K562 (cell line): ENCODE measurements around the gene CRYBB1. TPM values are rescaled to one million over a fixed set of nuclear protein-coding genes. Genes with fewer than 3 reads are reported as not detected.

ENCODE experiments used
- ATAC-seq: fragments of 200-7000 bp; cut with Tn5 transposase; 3 replicates; pipeline ENCODE4 v1.9.1; 2020; ENCODE audit warnings: moderate library complexity
- BruUV-seq: library from RNA; stranded (reverse); fragments of 400-500 nt; replicated peaks from 2 replicates; lab custom pipeline; 2021; lab: Mats Ljungman, UMichigan
- CTCF ChIA-PET: fragments of 300-600 bp; formaldehyde crosslinking; extraction: SDS; loops from one replicate; lab custom pipeline; 2021; ENCODE audit warnings: low intra/inter-chr PET ratio; lab: Yijun Ruan, JAX
- POLR2A ChIA-PET: fragments of 300-600, 350-650 bp; sonication (Branson Sonifier 250); formaldehyde crosslinking; extraction: SDS; loops from one replicate; lab custom pipeline; 2021; ENCODE audit warnings: antibody characterized with exemption, inconsistent platforms; lab: Yijun Ruan, JAX
- DNase-seq, 4 experiments: peaks; one replicate each; pipeline versions ENCODE4 v3.0.0 to v3.0.0-alpha.2; 2011 to 2018; ENCODE audit warnings: low spot score in 3 of 4, mixed read lengths in 3 of 4; ENCODE audit errors: extremely low read depth in 1 of 4
- FAIRE-seq: peaks from 2 replicates; lab custom pipeline; 2011; peaks lifted over from hg19 to GRCh38; lab: Jason Lieb, UNC
- H2AFZ ChIP-seq: 2 replicates; pipeline ENCODE4 v1.6.0; 2011; ENCODE audit warnings: low read depth, low read length, control low read depth, inconsistent platforms
- H3K27ac ChIP-seq: fragments of 200-600 bp; 3 replicates; pipeline ENCODE4 v1.8.0; 2011; ENCODE audit warnings: low read depth, mild to moderate bottlenecking, control low read depth, inconsistent platforms, low read length, moderate library complexity, mixed read lengths; ENCODE audit errors: extremely low read depth
- H3K27me3 ChIP-seq, 2 experiments: fragments of 300-600 bp in 1 of 2; 2 replicates in 1 of 2; 3 replicates in 1 of 2; pipeline versions ENCODE4 v1.6.0 to v1.8.0; 2011; ENCODE audit warnings: inconsistent platforms in 2 of 2, low read length in 2 of 2, mild to moderate bottlenecking in 1 of 2, mixed read lengths in 1 of 2, moderate library complexity in 1 of 2; ENCODE audit not compliant: control insufficient read depth in 2 of 2, insufficient read depth in 2 of 2
- H3K36me3 ChIP-seq: fragments of 300-600 bp; 3 replicates; pipeline ENCODE4 v1.8.0; 2011; ENCODE audit warnings: mild to moderate bottlenecking, low read length, inconsistent platforms; ENCODE audit not compliant: control insufficient read depth, insufficient read depth
- H3K4me1 ChIP-seq, 2 experiments: fragments of 200-600 bp in 1 of 2; replicated peaks in 1 of 2; 2 replicates in 1 of 2; 3 replicates in 1 of 2; pipeline versions ENCODE4 v1.5.1 to v1.8.0; 2011; ENCODE audit warnings: inconsistent platforms in 2 of 2, low read length in 2 of 2, mild to moderate bottlenecking in 1 of 2, mixed read lengths in 1 of 2, moderate library complexity in 1 of 2; ENCODE audit not compliant: control insufficient read depth in 2 of 2, insufficient read depth in 2 of 2
- H3K4me2 ChIP-seq: 2 replicates; pipeline ENCODE4 v1.6.1; 2011; ENCODE audit warnings: low read length, control low read depth, inconsistent platforms, mixed read lengths; ENCODE audit not compliant: insufficient read depth
- H3K4me3 ChIP-seq: fragments of 200-600 bp; sonication (generic), shearing (Covaris generic); 2 replicates; pipeline ENCODE4 v1.5.1; 2016; ENCODE audit warnings: control low read depth, inconsistent platforms
- H3K79me2 ChIP-seq: fragments of 200-600 bp; 3 replicates; pipeline ENCODE4 v1.8.0; 2011; ENCODE audit warnings: low read length, inconsistent platforms; ENCODE audit not compliant: control insufficient read depth, insufficient read depth
- H3K9ac ChIP-seq, 2 experiments: 2 replicates each; pipeline versions ENCODE4 v1.6.0 to v1.6.1; 2011; ENCODE audit warnings: low read depth in 2 of 2, low read length in 2 of 2, control low read depth in 1 of 2, inconsistent platforms in 1 of 2, mild to moderate bottlenecking in 1 of 2, mixed read lengths in 1 of 2; ENCODE audit not compliant: insufficient read depth in 1 of 2
- H3K9me1 ChIP-seq: one replicate; pipeline ENCODE4 v1.6.0; 2011; ENCODE audit warnings: inconsistent platforms, mild to moderate bottlenecking, low read length, moderate library complexity; ENCODE audit not compliant: control insufficient read depth, insufficient read depth
- H3K9me3 ChIP-seq: replicated peaks from 2 replicates; pipeline ENCODE4 v1.5.1; 2011; ENCODE audit warnings: low read depth, low read length, inconsistent platforms; ENCODE audit not compliant: control insufficient read depth, insufficient read depth
- H4K20me1 ChIP-seq: replicated peaks from 2 replicates; pipeline ENCODE4 v1.6.1; 2011; ENCODE audit warnings: low read length, inconsistent platforms, mixed read lengths; ENCODE audit not compliant: control insufficient read depth, insufficient read depth
- HNRNPUL1 ChIP-seq: fragments of 200-400 bp; formaldehyde crosslinking; IDR thresholded peaks from 2 replicates; pipeline ENCODE4 v1.6.1; 2017; ENCODE audit warnings: low read length
- JUNB ChIP-seq: fragments of 450-650 bp; formaldehyde crosslinking; conservative IDR thresholded peaks from 2 replicates; pipeline ENCODE4 v1.4.0; 2020; ENCODE audit warnings: mild to moderate bottlenecking
- POLR2AphosphoS5 ChIP-seq: IDR thresholded peaks from 2 replicates; pipeline ENCODE4 v1.6.1; 2011; ENCODE audit warnings: mild to moderate bottlenecking, low read depth, low read length, moderate library complexity; ENCODE audit not compliant: control insufficient read depth, insufficient read depth
- SMAD4 ChIP-seq: fragments of 250-450 bp; sonication (Bioruptor Pico); conservative IDR thresholded peaks from 2 replicates; pipeline ENCODE4 v1.8.0; 2021; ENCODE audit warnings: inconsistent platforms, mild to moderate bottlenecking, moderate library complexity
- TEAD4 ChIP-seq, 2 experiments: sonication (generic) in 1 of 2; formaldehyde crosslinking in 1 of 2; IDR thresholded peaks; 2 replicates each; pipeline versions ENCODE4 v1.6.1 to v1.8.0; 2012 to 2022; ENCODE audit warnings: borderline replicate concordance in 1 of 2, inconsistent platforms in 1 of 2, low read length in 1 of 2, mild to moderate bottlenecking in 1 of 2, missing genetic modification reagents in 1 of 2
- ZNF551 ChIP-seq: fragments of 250-450 bp; sonication (Bioruptor Pico); IDR thresholded peaks from 2 replicates; pipeline ENCODE4 v1.5.0; 2021; ENCODE audit warnings: mild to moderate bottlenecking, moderate library complexity
- WGBS: fragments of 100-300 bp; shearing (Covaris generic); methylation state at CpG from one replicate; pipeline ENCODE4 v1.1.6; 2016; ENCODE audit warnings: low coverage, mixed read lengths; ENCODE audit not compliant: insufficient coverage; ENCODE audit errors: missing lambda C conversion rate; 5-methylcytosine and 5-hydroxymethylcytosine counted together
- in situ Hi-C: fragments of 300-500 bp; cut with MboI; formaldehyde crosslinking; loops from 4 replicates; pipeline ENCODE4 v1.15.0; 2018; ENCODE audit warnings: inconsistent platforms, mixed read lengths
- intact Hi-C: fragments of 100-400 bp; cut with micrococcal nuclease; formaldehyde crosslinking; loops from 2 replicates; pipeline ENCODE4 v1.14.2; 2022
- polyA plus RNA-seq, 8 experiments: library from polyadenylated mRNA; depleted of rRNA in 4 of 8; stranded (reverse) in 5 of 8; unstranded in 3 of 8; fragments of >200 nt; fragmentation: Nextera tagmentation in 2 of 8; fragmentation: Illumina TruSeq in 1 of 8; extraction: Ambion mirVana in 2 of 8; extraction: Trizol in 1 of 8; gene quantifications; 2 replicates each; pipeline versions ENCODE4 v1.2.1 to v1.2.3, GENCODE V29; 2011 to 2014; ENCODE audit warnings: inconsistent platforms in 1 of 8, missing spikeins in 1 of 8
- total RNA-seq, 7 experiments: library from RNA; depleted of rRNA in 6 of 7; stranded (reverse); fragments of >200 nt in 6 of 7; fragmentation: Illumina TruSeq in 2 of 7; extraction: Trizol in 2 of 7; gene quantifications; 2 replicates each; pipeline versions ENCODE4 v1.2.1 to v1.2.3, GENCODE V29; 2011 to 2021; ENCODE audit warnings: low replicate concordance in 1 of 7
- TF ChIP-seq, protein P1 (sequence below): fragments of 250-450 bp; sonication (Bioruptor Pico); IDR thresholded peaks from 2 replicates; pipeline ENCODE4 v1.8.0; 2021; ENCODE audit warnings: moderate library complexity, mild to moderate bottlenecking, inconsistent platforms
- TF ChIP-seq, protein P2 (sequence below): fragments of 250-450 bp; sonication (Bioruptor Pico); IDR thresholded peaks from 2 replicates; pipeline ENCODE4 v1.5.0; 2021
- TF ChIP-seq, protein P3 (sequence below): fragments of 250-450 bp; sonication (Bioruptor Pico); IDR thresholded peaks from 2 replicates; pipeline ENCODE4 v1.5.0; 2021; ENCODE audit warnings: mild to moderate bottlenecking, borderline replicate concordance
- TF ChIP-seq, protein P4 (sequence below), 2 experiments: fragments of 450-650 bp in 1 of 2; IDR thresholded peaks; 2 replicates each; pipeline ENCODE4 v1.6.1; 2011 to 2017; ENCODE audit warnings: low read depth in 2 of 2, antibody characterized with exemption in 1 of 2, borderline replicate concordance in 1 of 2, low read length in 1 of 2, mild to moderate bottlenecking in 1 of 2, mixed read lengths in 1 of 2; ENCODE audit not compliant: control insufficient read depth in 1 of 2

The CRYBB1 gene
- total and polyA plus RNA-seq, 9 of the 15 experiments (the other 6 are each of a cell fraction or from before 2014, with no cell fraction given), result 0.16 to 0.45 (median 0.33) TPM; not detected in 2

DNA sequence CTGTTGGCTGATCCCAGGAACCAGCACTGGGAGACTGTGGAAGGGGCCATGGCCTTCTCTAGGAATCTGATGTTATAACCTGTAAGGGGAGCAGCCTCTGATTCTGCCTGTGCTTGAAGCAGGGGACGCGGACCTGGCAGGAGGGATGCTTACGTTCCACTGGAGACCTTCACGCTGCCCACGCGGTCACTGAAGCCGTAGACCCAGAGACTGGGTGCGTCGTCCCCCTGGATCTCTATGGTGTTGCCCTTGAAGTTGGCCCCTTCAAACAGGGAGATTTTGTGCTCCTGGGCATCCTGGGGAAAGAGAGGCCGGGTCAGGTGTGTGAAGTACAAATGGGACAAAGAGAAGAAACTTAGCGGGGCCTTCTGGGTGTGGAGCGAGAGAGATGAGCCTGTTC is 16.1 kb downstream of the CRYBB1 start:
- Histone ChIP-seq H4K20me1 (no peaks in the 10 kb centered on the region), H3K9ac (no peak overlapping the region), H3K4me3 (no peak overlapping the region), H3K36me3 (no peaks in the 10 kb centered on the region), H3K27ac (no peak overlapping the region), H3K9me3 (no peaks in the 10 kb centered on the region), H3K9me1 (no peaks in the 10 kb centered on the region), H3K27me3 (no peaks in the 10 kb centered on the region), H3K4me2 (no peak overlapping the region), H3K4me1 (peaks cover 4 to 11% of the 10 kb centered on the region in 2 experiments; a peak in 3 of 5 replicates), H2AFZ (no peak overlapping the region), H3K79me2 (no peaks in the 10 kb centered on the region)
- FAIRE-seq (no peak), DNase-seq (no peak), ATAC-seq (no peak)
- in situ Hi-C loops, result no loop called here
- ChIA-PET CTCF (no interaction called here), POLR2A (no interaction called here)
- TF ChIP-seq, protein P1, sequence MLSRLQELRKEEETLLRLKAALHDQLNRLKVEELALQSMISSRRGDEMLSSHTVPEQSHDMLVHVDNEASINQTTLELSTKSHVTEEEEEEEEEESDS, result no peak
- TF ChIP-seq JUNB (CRISPR knock-in tag), result no peak
- TF ChIP-seq TEAD4 (IDR thresholded peaks at IDR 0.05; ENCODE audit: low read length), result no peak
- no peak for TF ChIP-seq TEAD4 (CRISPR knock-in tag; IDR thresholded peaks at IDR 0.05; ENCODE audit: borderline replicate concordance)
- no peak for TF ChIP-seq POLR2AphosphoS5
- TF ChIP-seq, protein P2, sequence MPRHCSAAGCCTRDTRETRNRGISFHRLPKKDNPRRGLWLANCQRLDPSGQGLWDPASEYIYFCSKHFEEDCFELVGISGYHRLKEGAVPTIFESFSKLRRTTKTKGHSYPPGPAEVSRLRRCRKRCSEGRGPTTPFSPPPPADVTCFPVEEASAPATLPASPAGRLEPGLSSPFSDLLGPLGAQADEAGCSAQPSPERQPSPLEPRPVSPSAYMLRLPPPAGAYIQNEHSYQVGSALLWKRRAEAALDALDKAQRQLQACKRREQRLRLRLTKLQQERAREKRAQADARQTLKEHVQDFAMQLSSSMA, result no peak
- TF ChIP-seq, protein P3, sequence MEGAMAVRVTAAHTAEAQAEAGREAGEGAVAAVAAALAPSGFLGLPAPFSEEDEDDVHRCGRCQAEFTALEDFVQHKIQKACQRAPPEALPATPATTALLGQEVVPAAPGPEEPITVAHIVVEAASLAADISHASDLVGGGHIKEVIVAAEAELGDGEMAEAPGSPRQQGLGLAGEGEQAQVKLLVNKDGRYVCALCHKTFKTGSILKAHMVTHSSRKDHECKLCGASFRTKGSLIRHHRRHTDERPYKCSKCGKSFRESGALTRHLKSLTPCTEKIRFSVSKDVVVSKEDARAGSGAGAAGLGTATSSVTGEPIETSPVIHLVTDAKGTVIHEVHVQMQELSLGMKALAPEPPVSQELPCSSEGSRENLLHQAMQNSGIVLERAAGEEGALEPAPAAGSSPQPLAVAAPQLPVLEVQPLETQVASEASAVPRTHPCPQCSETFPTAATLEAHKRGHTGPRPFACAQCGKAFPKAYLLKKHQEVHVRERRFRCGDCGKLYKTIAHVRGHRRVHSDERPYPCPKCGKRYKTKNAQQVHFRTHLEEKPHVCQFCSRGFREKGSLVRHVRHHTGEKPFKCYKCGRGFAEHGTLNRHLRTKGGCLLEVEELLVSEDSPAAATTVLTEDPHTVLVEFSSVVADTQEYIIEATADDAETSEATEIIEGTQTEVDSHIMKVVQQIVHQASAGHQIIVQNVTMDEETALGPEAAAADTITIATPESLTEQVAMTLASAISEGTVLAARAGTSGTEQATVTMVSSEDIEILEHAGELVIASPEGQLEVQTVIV, result no peak
- no peak for TF ChIP-seq HNRNPUL1
- no peak for TF ChIP-seq SMAD4 (CRISPR knock-in tag)
- TF ChIP-seq, protein P4, sequence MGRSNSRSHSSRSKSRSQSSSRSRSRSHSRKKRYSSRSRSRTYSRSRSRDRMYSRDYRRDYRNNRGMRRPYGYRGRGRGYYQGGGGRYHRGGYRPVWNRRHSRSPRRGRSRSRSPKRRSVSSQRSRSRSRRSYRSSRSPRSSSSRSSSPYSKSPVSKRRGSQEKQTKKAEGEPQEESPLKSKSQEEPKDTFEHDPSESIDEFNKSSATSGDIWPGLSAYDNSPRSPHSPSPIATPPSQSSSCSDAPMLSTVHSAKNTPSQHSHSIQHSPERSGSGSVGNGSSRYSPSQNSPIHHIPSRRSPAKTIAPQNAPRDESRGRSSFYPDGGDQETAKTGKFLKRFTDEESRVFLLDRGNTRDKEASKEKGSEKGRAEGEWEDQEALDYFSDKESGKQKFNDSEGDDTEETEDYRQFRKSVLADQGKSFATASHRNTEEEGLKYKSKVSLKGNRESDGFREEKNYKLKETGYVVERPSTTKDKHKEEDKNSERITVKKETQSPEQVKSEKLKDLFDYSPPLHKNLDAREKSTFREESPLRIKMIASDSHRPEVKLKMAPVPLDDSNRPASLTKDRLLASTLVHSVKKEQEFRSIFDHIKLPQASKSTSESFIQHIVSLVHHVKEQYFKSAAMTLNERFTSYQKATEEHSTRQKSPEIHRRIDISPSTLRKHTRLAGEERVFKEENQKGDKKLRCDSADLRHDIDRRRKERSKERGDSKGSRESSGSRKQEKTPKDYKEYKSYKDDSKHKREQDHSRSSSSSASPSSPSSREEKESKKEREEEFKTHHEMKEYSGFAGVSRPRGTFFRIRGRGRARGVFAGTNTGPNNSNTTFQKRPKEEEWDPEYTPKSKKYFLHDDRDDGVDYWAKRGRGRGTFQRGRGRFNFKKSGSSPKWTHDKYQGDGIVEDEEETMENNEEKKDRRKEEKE (IDR thresholded peaks at IDR 0.05; ENCODE audit: borderline replicate concordance in 1 of 2, control insufficient read depth in 1 of 2, low read depth in 2 of 2, low read length in 1 of 2), result no peak
- TF ChIP-seq ZNF551 (CRISPR knock-in tag), result no peak
- WGBS, result 74% methylated on average over 6 of the region's 12 CpGs
- BruUV-seq, result no TSS peak
- intact Hi-C loops, result no loop called here
